ENCODE measurements around the gene CSTF1.

CSTF1 gene

DNA sequence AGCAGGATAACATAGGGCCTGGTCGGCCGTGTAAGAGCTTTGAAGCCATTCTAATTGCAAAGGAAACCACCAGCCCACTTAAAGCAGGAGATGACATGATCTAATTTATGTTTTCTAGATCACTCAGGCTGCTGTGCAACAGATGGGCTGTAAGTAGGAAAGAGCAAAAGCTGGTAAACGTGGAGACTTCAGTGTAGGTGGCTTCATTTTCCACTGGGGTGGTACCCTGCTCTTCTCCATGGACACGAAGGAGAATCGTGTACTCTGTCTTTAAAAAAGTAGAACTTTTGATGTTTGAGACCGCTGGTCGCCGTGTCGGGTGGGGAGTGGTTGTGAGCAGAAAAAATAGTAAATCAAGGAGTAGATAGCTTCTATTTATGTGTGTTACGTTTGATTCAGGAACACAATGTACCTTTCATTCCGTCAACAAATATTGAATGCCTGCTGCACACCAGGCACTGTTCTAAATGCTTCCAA, 26.0 kb downstream of the CSTF1 start:
- Mint-ChIP-seq H3K4me3 (peak overlapping the region; percentile 43 to 71), H3K27ac (peak overlapping the region; percentile 73 to 82), H3K36me3 (ENCODE audit: insufficient read depth) (peaks cover 7% of the 10 kb centered on the region), H3K9me3 (no peaks in the 10 kb centered on the region), H3K27me3 (no peaks in the 10 kb centered on the region), H3K4me1 (ENCODE audit: low read depth in 2 of 2) (peaks cover 35 to 54% of the 10 kb centered on the region in 2 donors)
- DNase-seq (no peak), ATAC-seq (replicated peaks) (peak; percentile 63)

DNA sequence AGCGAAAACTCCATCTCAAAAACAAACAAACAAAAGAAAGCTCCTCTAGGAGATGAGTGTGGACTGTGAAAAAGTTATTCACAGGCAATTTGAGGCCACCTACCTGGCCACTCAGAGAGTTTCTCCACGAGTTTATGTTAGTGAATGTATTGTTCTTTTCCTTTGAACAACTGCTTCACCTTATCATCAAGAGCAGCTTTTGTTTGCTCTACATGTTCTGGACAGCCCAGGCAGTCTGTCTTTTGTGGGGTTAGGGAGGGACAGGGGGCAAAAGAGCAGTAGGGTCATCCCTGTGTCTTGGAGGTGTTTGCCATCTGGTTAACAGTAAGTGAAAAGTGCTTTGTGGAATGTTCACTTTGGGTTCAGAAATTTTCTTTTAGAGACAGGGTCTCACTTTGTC, 27.6 kb downstream of the CSTF1 start:
- H3K4me3 Mint-ChIP-seq, result no peak overlapping the region
- ATAC-seq (replicated peaks) (no peak), DNase-seq (no peak)
- no peaks in the 10 kb centered on the region for H3K27me3 Mint-ChIP-seq
- no peak overlapping the region for H3K27ac Mint-ChIP-seq
- peaks cover 30 to 43% of the 10 kb centered on the region in 2 donors for H3K4me1 Mint-ChIP-seq (ENCODE audit: low read depth in 2 of 2)
- H3K36me3 Mint-ChIP-seq (ENCODE audit: insufficient read depth), result peaks cover 9% of the 10 kb centered on the region
- H3K9me3 Mint-ChIP-seq, result no peaks in the 10 kb centered on the region

DNA sequence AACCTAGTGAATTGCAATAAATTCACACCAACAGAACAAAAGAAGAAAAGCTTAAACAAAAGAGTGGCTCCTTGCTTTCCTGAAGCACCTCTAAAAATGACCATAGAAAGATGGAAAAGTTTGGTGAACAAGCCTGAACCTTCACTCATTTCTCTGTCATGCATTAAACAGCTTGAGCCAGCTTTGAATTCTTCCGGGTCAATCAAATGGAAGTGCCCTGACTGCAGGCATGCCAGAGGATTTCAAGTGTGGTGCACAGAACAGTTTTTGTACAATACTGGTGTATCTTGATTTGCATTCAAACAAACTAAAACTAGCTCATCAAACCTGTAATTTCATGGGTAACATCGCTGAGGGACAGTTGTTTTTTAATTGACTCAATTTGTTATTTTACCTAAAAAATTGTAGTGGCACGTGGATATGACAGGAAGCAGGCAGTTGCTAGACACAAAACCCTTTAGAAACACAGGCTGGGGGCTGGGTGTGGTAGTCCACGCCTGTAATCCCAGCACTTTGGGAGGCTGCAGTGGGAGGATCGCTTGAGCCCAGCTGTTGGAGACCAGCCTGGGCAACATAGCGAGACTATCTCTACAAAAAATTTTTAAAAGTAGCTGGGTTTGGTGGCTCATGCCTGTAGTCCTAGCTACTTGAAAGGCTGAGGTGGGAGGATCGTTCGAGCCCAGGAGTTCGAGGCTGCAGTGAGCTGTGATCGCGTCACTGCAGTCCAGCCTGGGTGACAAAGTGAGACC, 28.7 kb downstream of the CSTF1 start:
- Mint-ChIP-seq H3K27ac (peak overlapping the region in 1 of 2 donors; percentile 38), H3K4me3 (peak overlapping the region; percentile 29 to 41), H3K9me3 (no peaks in the 10 kb centered on the region), H3K36me3 (ENCODE audit: insufficient read depth) (peaks cover 6% of the 10 kb centered on the region), H3K4me1 (ENCODE audit: low read depth in 2 of 2) (peaks cover 30 to 40% of the 10 kb centered on the region in 2 donors), H3K27me3 (no peaks in the 10 kb centered on the region)
- no peak for DNase-seq
- no peak for ATAC-seq (replicated peaks)

DNA sequence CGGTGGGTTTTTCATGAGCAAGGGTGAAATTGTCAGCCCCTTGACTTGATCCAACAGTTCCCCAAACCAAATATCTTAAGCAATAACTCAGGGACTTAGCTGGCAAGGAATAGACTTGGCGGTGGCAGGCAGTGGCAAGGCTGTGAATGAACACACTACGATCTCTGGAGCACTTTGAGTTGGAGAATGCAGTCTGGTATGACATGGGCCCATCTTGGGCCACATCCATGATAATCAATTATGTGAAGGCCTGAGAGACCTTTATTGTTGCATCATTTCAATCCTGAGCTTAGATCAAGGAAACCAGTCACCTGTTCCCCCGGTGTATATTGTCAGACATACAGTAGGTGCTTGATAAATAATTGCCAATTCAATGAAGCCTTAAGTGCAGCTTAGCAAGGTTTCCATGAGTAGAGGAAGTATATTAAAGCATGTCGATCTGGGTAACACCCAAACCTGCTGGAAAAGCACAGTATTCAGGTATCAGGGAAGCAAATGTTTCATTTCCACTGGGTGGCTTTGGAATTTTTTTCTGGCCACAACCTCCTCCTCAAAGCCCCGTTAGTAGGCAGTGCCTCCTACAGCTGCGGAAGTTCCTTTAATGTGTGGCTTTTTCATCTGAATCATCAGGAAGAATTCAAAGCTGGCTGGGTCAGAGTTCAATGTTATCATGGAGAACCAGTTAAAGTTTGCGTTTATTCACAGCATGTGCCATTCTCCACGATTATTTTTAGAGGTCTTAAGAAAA, 29.8 kb downstream of the CSTF1 start:
- Mint-ChIP-seq H3K27ac (peak overlapping the region in 1 of 2 donors; percentile 51), H3K27me3 (no peaks in the 10 kb centered on the region), H3K4me3 (peak overlapping the region in 1 of 2 donors; percentile 10), H3K4me1 (ENCODE audit: low read depth in 2 of 2) (peaks cover 27 to 34% of the 10 kb centered on the region in 2 donors), H3K36me3 (ENCODE audit: insufficient read depth) (peaks cover 3% of the 10 kb centered on the region), H3K9me3 (no peaks in the 10 kb centered on the region)
- DNase-seq (no peak), ATAC-seq (replicated peaks) (no peak)

DNA sequence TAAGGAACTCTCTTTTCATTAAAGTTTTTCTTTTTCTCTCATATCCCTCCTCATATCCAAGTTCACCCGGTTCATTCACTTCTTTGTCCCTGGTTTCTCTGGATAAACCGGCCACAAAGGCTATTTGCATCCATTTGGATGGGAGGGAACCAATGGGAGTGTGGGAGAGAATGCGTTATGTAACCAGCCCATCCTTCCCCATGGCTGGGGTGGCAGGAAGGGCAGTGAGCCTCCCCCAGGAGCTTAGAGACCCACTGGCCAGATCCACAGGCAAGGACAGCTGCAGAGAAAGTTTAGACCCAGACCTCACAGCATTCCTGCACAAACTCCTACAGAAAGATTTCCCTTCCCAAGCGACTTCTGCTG, 30.4 kb downstream of the CSTF1 start:
- Mint-ChIP-seq H3K36me3 (ENCODE audit: insufficient read depth) (peaks cover 3% of the 10 kb centered on the region), H3K4me1 (ENCODE audit: low read depth in 2 of 2) (peaks cover 25 to 28% of the 10 kb centered on the region in 2 donors), H3K27me3 (no peaks in the 10 kb centered on the region), H3K4me3 (no peak overlapping the region), H3K27ac (peak overlapping the region in 1 of 2 donors; percentile 51), H3K9me3 (no peaks in the 10 kb centered on the region)
- no peak for DNase-seq
- ATAC-seq (replicated peaks), result no peak

DNA sequence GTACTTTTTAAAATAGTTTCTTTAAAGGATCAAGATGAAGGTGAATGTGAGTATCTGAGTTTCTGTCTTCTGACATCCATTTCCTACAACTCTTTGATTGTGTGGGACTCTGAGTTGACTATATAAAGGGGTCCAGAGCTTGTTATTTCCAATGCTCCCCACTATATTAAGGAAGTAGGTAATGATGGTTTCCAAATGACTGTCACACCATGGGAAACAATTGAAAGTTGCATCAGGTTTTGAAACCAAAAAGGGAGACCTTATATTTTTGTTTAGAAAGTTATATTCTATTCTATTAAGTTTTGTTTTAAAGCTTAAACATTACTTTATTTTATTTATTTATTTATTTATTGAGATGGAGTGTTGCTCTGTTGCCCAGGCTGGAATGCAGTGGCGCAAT, 30.8 kb downstream of the CSTF1 start:
- Mint-ChIP-seq H3K4me3 (no peak overlapping the region), H3K27me3 (no peaks in the 10 kb centered on the region), H3K4me1 (ENCODE audit: low read depth in 2 of 2) (peaks cover 23 to 28% of the 10 kb centered on the region in 2 donors), H3K27ac (peak overlapping the region in 1 of 2 donors; percentile 51), H3K36me3 (ENCODE audit: insufficient read depth) (peaks cover 3% of the 10 kb centered on the region), H3K9me3 (no peaks in the 10 kb centered on the region)
- ATAC-seq (replicated peaks) (no peak), DNase-seq (no peak)

DNA sequence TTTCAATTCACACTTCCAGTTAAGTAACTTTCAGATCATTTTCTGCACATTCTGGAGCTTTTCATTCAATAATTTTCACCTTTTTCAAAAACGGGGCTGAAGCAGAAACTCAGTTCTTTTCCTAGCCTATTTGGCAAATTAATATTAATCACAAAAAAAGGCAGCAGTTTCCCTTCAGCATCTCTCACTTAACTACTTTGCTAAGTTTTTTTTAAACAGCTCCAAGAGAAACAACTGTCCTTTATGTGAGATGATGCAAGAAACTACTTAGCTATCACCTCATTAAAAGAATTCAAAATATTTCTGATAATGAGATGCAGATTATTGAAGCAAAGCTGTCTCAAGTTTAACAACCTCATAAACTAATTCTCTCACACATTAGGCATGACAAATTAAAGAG, 31.4 kb downstream of the CSTF1 start:
- DNase-seq (no peak), ATAC-seq (replicated peaks) (no peak)
- H3K4me3 Mint-ChIP-seq, result no peak overlapping the region
- H3K27me3 Mint-ChIP-seq, result no peaks in the 10 kb centered on the region
- peaks cover 3% of the 10 kb centered on the region for H3K36me3 Mint-ChIP-seq (ENCODE audit: insufficient read depth)
- H3K27ac Mint-ChIP-seq, result no peak overlapping the region
- peaks cover 18 to 29% of the 10 kb centered on the region in 2 donors for H3K4me1 Mint-ChIP-seq (ENCODE audit: low read depth in 2 of 2)
- no peaks in the 10 kb centered on the region for H3K9me3 Mint-ChIP-seq

DNA sequence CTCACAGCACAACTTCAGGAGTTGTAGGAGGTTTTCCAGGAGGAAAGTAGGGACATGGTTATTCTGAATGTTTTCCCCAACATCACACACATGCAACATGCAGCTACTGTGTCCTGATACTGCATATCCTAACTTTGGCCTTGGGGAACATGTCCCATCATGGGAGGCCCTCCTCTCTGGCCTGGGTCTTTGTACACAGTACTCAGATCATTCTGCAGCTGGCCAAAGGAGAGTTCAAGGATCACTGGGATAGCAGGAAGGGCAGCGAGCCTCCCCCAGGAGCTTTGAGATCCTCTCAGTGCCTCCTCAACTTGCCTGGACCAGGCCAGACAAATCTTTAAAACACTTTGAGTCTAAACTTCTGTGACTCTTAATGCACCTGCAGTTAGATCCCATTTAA, 32.5 kb downstream of the CSTF1 start:
- ATAC-seq (replicated peaks) (no peak), DNase-seq (no peak)
- H3K4me3 Mint-ChIP-seq, result no peak overlapping the region
- H3K27me3 Mint-ChIP-seq, result no peaks in the 10 kb centered on the region
- peaks cover 3% of the 10 kb centered on the region for H3K36me3 Mint-ChIP-seq (ENCODE audit: insufficient read depth)
- H3K9me3 Mint-ChIP-seq, result peaks cover 0 to 1% of the 10 kb centered on the region in 2 donors
- H3K4me1 Mint-ChIP-seq (ENCODE audit: low read depth in 2 of 2), result peaks cover 26 to 35% of the 10 kb centered on the region in 2 donors
- peak overlapping the region in 1 of 2 donors; percentile 46 for H3K27ac Mint-ChIP-seq

DNA sequence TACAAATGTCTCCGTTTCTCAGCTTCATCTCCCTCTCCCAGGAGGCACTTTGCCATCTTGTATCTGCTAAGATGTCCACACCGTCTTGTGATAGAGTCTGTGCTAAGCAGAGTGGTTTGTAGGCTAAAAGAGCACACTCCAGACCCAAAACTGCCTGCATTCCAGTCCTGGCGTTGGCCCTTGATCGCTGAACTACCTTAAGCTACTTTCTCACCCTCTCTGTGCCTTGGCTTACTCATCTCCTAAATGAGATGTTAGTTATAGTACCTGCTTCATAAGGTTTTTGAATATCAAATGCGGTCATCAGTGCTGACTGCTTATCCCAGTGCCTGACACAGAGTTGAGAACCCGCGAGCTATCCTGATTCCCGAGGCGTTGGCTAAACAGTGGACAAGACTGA, 33.6 kb downstream of the CSTF1 start:
- ATAC-seq (replicated peaks) (no peak), DNase-seq (no peak)
- Mint-ChIP-seq H3K36me3 (ENCODE audit: insufficient read depth) (peaks cover 3% of the 10 kb centered on the region), H3K4me1 (ENCODE audit: low read depth in 2 of 2) (peaks cover 25 to 37% of the 10 kb centered on the region in 2 donors), H3K27ac (no peak overlapping the region), H3K9me3 (peaks cover 0 to 1% of the 10 kb centered on the region in 2 donors), H3K27me3 (no peaks in the 10 kb centered on the region), H3K4me3 (no peak overlapping the region)

DNA sequence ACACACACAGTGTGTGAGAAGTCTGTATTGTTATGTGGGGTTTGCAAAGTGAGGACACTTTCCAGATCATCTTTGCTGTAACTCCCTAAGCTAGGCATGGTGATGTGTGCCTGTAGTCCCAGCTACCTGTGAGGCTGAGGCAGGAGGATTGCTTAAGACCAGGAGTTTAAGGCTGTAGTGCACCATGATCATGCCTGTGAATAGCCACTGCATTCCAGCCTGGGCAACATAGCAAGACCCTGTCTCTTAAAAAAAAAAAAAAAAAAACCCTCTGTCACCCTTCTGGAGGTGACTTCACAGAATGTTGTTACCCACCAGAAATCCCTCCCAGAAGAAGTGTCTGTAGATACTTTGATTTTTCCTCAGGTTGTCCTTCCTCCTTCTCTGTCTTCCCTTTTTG, 34.5 kb downstream of the CSTF1 start:
- Mint-ChIP-seq H3K4me3 (no peak overlapping the region), H3K36me3 (ENCODE audit: insufficient read depth) (peaks cover 3% of the 10 kb centered on the region), H3K4me1 (ENCODE audit: low read depth in 2 of 2) (peaks cover 20 to 32% of the 10 kb centered on the region in 2 donors), H3K9me3 (peaks cover 0 to 1% of the 10 kb centered on the region in 2 donors), H3K27me3 (no peaks in the 10 kb centered on the region), H3K27ac (peak overlapping the region in 1 of 2 donors; percentile 56)
- no peak for ATAC-seq (replicated peaks)
- DNase-seq, result no peak

DNA sequence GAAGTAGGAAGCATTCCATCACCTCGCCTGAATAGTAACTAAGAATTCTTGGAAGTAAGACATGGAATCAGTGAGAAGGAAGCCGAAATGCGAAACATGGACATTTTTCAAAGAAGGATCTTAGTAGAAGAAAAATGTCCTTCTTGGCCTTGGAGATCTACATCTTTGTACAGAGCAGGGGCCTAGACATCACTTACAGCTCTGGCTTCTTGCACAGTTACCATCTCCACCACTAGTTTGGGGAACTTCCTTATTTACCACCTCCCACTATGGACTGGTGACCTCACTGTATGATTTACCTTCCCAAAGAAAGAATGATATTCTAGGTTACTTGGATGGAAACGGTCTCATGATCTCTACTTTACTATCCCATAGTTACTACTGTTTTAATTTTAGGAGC, 35.4 kb downstream of the CSTF1 start:
- DNase-seq (no peak), ATAC-seq (replicated peaks) (no peak)
- peaks cover 0 to 1% of the 10 kb centered on the region in 2 donors for H3K9me3 Mint-ChIP-seq
- H3K27ac Mint-ChIP-seq, result peak overlapping the region; percentile 56 to 65
- peaks cover 20 to 25% of the 10 kb centered on the region in 2 donors for H3K4me1 Mint-ChIP-seq (ENCODE audit: low read depth in 2 of 2)
- H3K4me3 Mint-ChIP-seq, result peak overlapping the region in 1 of 2 donors; percentile 15
- H3K36me3 Mint-ChIP-seq (ENCODE audit: insufficient read depth), result peaks cover 3% of the 10 kb centered on the region
- no peaks in the 10 kb centered on the region for H3K27me3 Mint-ChIP-seq

DNA sequence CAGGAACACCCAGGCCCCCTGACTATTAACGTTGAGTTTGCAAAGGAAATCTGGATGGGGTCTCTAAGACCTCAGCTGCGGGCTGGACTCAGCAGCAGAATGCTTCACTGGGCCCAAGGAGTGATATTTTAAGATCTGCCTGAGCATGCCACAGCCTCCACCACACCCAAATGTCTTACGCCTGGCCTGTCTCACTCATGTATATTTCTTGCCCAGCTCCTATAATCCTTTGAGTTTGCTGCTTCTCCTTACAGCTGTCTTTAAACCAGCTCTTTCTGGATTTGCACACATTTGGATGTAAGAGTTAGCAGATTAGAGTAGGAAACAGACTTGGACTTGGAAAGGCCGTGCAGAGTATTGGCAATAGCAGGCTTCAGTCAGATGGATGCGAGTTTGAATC, 36.0 kb downstream of the CSTF1 start:
- Mint-ChIP-seq H3K27ac (peak overlapping the region; percentile 56 to 65), H3K4me1 (ENCODE audit: low read depth in 2 of 2) (peaks cover 25 to 30% of the 10 kb centered on the region in 2 donors), H3K4me3 (peak overlapping the region in 1 of 2 donors; percentile 51)

DNA sequence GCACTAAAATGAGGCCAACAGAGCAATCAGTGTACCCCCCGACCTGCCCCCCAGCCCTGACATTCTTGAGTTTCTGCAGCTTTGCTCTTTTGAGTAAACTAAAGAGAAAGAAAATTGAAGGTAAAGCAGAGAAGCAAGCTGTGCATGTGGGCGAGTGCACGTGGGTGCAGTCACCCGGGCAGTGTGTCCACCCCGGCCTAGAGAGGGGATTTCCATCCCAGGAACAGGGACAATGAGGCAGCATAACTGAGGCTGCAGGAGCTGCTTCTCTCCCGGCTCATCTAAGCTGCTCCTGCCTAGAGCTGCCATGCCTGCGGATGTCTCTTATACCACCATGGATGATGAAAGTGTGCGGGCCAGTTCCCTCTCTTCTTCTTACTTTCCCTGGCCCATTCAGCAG, 36.4 kb downstream of the CSTF1 start:
- H3K9me3 Mint-ChIP-seq, result peaks cover 0 to 1% of the 10 kb centered on the region in 2 donors
- H3K4me1 Mint-ChIP-seq (ENCODE audit: low read depth in 2 of 2), result peaks cover 30 to 34% of the 10 kb centered on the region in 2 donors
- peak overlapping the region; percentile 51 to 85 for H3K4me3 Mint-ChIP-seq
- ATAC-seq (replicated peaks) (no peak), DNase-seq (no peak)
- no peaks in the 10 kb centered on the region for H3K27me3 Mint-ChIP-seq
- H3K36me3 Mint-ChIP-seq (ENCODE audit: insufficient read depth), result peaks cover 3% of the 10 kb centered on the region
- peak overlapping the region; percentile 65 to 86 for H3K27ac Mint-ChIP-seq

More for the DNA sequence above, 36.0 kb downstream of the CSTF1 start:
- Mint-ChIP-seq H3K36me3 (ENCODE audit: insufficient read depth) (peaks cover 3% of the 10 kb centered on the region), H3K9me3 (peaks cover 0 to 1% of the 10 kb centered on the region in 2 donors), H3K27me3 (no peaks in the 10 kb centered on the region)
- DNase-seq (no peak), ATAC-seq (replicated peaks) (no peak)

All from effector memory CD8-positive, alpha-beta T cell (primary cell).